Stomach (tissue), 9 donors: ENCODE results near the gene CTNND2. TPM values are rescaled to one million over a fixed set of nuclear protein-coding genes. Genes with fewer than 3 reads are reported as not detected.
A peak's percentile ranks its signal among the peaks of the same experiment; 100 is the strongest.

Source experiments
- DNase-seq, 2 donors: peaks; one replicate each; pipeline versions ENCODE4 v3.0.0 to v3.0.0-alpha.2; 2013 to 2019
- H3K27ac ChIP-seq, 5 donors: fragments of 200-600 bp in 4 of 5; sonication (generic) in 4 of 5; one replicate each; pipeline ENCODE4 v1.5.1; 2013 to 2019; ENCODE audit warnings: mild to moderate bottlenecking in 1 of 5, moderate library complexity in 1 of 5
- H3K27me3 ChIP-seq, 3 donors: fragments of 200-600 bp; sonication (generic); one replicate each; pipeline ENCODE4 v1.5.1; 2017 to 2019; ENCODE audit warnings: mixed run types in 1 of 3
- H3K36me3 ChIP-seq, 4 donors: fragments of 200-600 bp; sonication (generic); 1 replicate in 3 of 4; 2 replicates in 1 of 4; pipeline ENCODE4 v1.5.1; 2016 to 2019
- H3K4me1 ChIP-seq, 4 donors: fragments of 200-600 bp; sonication (generic); one replicate each; pipeline ENCODE4 v1.5.1; 2016 to 2019
- H3K4me3 ChIP-seq, 4 donors: fragments of 200-600 bp; sonication (generic) in 3 of 4; one replicate each; pipeline ENCODE4 v1.5.1; 2016 to 2019; ENCODE audit warnings: mild to moderate bottlenecking in 1 of 4
- H3K9me3 ChIP-seq, 4 donors: fragments of 200-600 bp; sonication (generic); one replicate each; pipeline ENCODE4 v1.5.1; 2016 to 2019
- CTCF ChIP-seq, 7 experiments: fragments of 450-650 bp in 4 of 7; fragments of 200-600 bp in 3 of 7; sonication (generic) in 3 of 7; IDR thresholded peaks; one replicate each; pipeline ENCODE4 v1.5.1; 2016 to 2019; ENCODE audit warnings: antibody characterized with exemption in 7 of 7, control low read depth in 2 of 7, mild to moderate bottlenecking in 1 of 7
- EP300 ChIP-seq: sonication (generic); formaldehyde crosslinking; IDR thresholded peaks from one replicate; pipeline ENCODE4 v1.6.1; 2017; ENCODE audit warnings: antibody characterized with exemption
- POLR2A ChIP-seq, 4 donors: fragments of 450-650 bp; IDR thresholded peaks; one replicate each; pipeline ENCODE4 v1.6.1; 2016; ENCODE audit warnings: antibody characterized with exemption in 4 of 4, control low read depth in 2 of 4, mild to moderate bottlenecking in 1 of 4, moderate library complexity in 1 of 4
- POLR2AphosphoS5 ChIP-seq, 3 donors: sonication (generic); formaldehyde crosslinking; IDR thresholded peaks; one replicate each; pipeline ENCODE4 v1.6.1; 2016; ENCODE audit warnings: antibody characterized with exemption in 3 of 3
- WGBS, 5 donors: extraction: QIAGEN DNeasy Blood & Tissue Kit in 3 of 5; methylation state at CpG; one replicate each; pipeline versions ENCODE4 v1.1.5 to v1.1.7; 2013 to 2018; 5-methylcytosine and 5-hydroxymethylcytosine counted together
- intact Hi-C: fragments of 100-400 bp; cut with DNase I; formaldehyde crosslinking; loops from one replicate; pipeline ENCODE4 v1.15.1; 2023; ENCODE audit warnings: low total_unique reads
- polyA plus RNA-seq, 3 donors: library from polyadenylated mRNA; stranded (reverse); fragments of 200-250 nt; gene quantifications; one replicate each; pipeline ENCODE4 v1.2.3, GENCODE V29; 2013
- total RNA-seq, 5 donors: library from RNA; depleted of rRNA; stranded (reverse); fragments of >200 nt; gene quantifications; one replicate each; pipeline versions ENCODE4 v1.1.0 to v1.2.3, GENCODE V29; 2014 to 2016
- donor health status: healthy with polysubstance abuse.
- donor health status: Bipolar disorder and iron deficiency.
- donor health status: healthy.

Gene CTNND2
- total and polyA plus RNA-seq, 8 donors: 0.29 to 3.4 (median 2.0) TPM; not detected in 2

- intact Hi-C loops: no loop called here
- no peak for TF ChIP-seq EP300
- TF ChIP-seq POLR2A (IDR thresholded peaks at IDR 0.05): no peak
- TF ChIP-seq CTCF (IDR thresholded peaks at IDR 0.05): no peak
- no peak for TF ChIP-seq POLR2AphosphoS5 (IDR thresholded peaks at IDR 0.05)
- no peak overlapping the region for H3K4me3 ChIP-seq
- peaks cover 0 to 16% (median 5%) of the 10 kb centered on the region in 4 donors for H3K4me1 ChIP-seq
- H3K9me3 ChIP-seq: peaks cover 0 to 6% (median 0%) of the 10 kb centered on the region in 4 donors
- H3K27ac ChIP-seq: no peak overlapping the region
- WGBS, 5 donors: 73 to 83% (median 80%) methylated on average over 2 of the region's 2 CpGs
- no peak for DNase-seq
- no peaks in the 10 kb centered on the region for H3K36me3 ChIP-seq
- no peaks in the 10 kb centered on the region for H3K27me3 ChIP-seq
Measured at GRCh38 chr5:11594021-11594420, 310.2 kb downstream of the CTNND2 start.

- Histone ChIP-seq H3K4me3 (no peak overlapping the region), H3K4me1 (no peaks in the 10 kb centered on the region), H3K36me3 (no peaks in the 10 kb centered on the region), H3K27ac (no peak overlapping the region), H3K27me3 (no peaks in the 10 kb centered on the region), H3K9me3 (peaks cover 0 to 6% (median 0%) of the 10 kb centered on the region in 4 donors)
- intact Hi-C loops: no loop called here
- 87 to 95% (median 93%) methylated on average over 6 of the region's 6 CpGs for WGBS, 5 donors
- no peak for TF ChIP-seq POLR2AphosphoS5 (IDR thresholded peaks at IDR 0.05)
- TF ChIP-seq EP300: no peak
- no peak for TF ChIP-seq POLR2A (IDR thresholded peaks at IDR 0.05)
- TF ChIP-seq CTCF (IDR thresholded peaks at IDR 0.05): no peak
- DNase-seq: no peak
Measured at GRCh38 chr5:11590475-11590874, 313.8 kb downstream of the CTNND2 start.

- H3K4me3 ChIP-seq: no peak overlapping the region
- H3K27ac ChIP-seq: no peak overlapping the region
- no peaks in the 10 kb centered on the region for H3K4me1 ChIP-seq
- WGBS, 5 donors: 14 to 27% (median 25%) methylated on average over 6 of the region's 6 CpGs
- TF ChIP-seq EP300 (no peak), POLR2AphosphoS5 (IDR thresholded peaks at IDR 0.05) (no peak), CTCF (IDR thresholded peaks at IDR 0.05) (no peak), POLR2A (IDR thresholded peaks at IDR 0.05) (no peak)
- no peaks in the 10 kb centered on the region for H3K36me3 ChIP-seq
- H3K9me3 ChIP-seq: peaks cover 0 to 6% (median 0%) of the 10 kb centered on the region in 4 donors
- intact Hi-C loops: no loop called here
- no peaks in the 10 kb centered on the region for H3K27me3 ChIP-seq
- DNase-seq: peak in 1 of 2 donors; percentile 31
Measured at GRCh38 chr5:11588803-11589202, 315.4 kb downstream of the CTNND2 start.

- no peak overlapping the region for H3K27ac ChIP-seq
- H3K4me3 ChIP-seq: no peak overlapping the region
- no peaks in the 10 kb centered on the region for H3K4me1 ChIP-seq
- TF ChIP-seq POLR2AphosphoS5 (IDR thresholded peaks at IDR 0.05): no peak
- no peak for TF ChIP-seq CTCF (IDR thresholded peaks at IDR 0.05)
- no peaks in the 10 kb centered on the region for H3K27me3 ChIP-seq
- H3K9me3 ChIP-seq: no peaks in the 10 kb centered on the region
- DNase-seq: no peak
- no peaks in the 10 kb centered on the region for H3K36me3 ChIP-seq
- intact Hi-C loops: no loop called here
- WGBS, 5 donors: 70 to 83% (median 76%) methylated on average over 6 of the region's 6 CpGs
Measured at GRCh38 chr5:11584017-11584416, 320.2 kb downstream of the CTNND2 start.
